ENCODE measurements around the gene ATG16L2.

ATG16L2 gene

DNA sequence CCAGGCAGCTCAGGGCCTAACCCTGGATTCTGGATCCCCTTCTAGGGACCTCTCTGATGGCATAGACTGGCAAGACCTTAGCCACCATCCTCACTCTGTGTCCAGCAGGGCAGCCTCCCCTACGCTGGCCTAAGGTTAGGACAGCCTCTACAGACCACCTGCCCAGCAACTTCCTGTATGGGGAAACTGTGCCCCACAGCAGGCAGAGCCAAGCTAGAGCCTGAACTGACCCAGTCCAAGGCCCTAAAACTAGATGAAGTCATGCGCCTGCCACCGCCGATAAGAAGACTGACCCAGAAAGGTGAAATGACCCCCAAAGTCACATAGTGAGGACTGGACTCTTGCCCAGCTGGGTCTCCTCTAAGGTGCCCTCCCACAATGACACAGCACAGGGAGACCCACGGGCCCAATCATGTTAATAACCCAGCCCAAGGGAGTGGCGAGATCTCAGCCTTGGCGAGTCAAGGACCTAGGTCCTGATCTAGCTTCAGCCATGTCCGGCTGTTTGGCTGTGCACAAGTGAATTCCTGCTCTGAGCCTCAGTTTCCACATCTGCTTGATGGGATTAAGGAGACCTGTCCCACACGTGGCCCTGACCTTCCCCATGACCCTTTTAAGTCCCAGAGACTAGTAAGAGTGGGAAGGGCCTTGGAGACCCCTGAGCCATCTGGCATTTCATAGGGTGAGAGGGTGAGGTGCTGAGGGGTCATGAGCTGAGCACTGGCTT lies 37.9 kb upstream of the ATG16L2 start:
- TF ChIP-seq ZFX (IDR thresholded peaks at IDR 0.05; ENCODE audit: borderline replicate concordance): no peak
- peak overlapping the region; percentile 98 for H3K27ac ChIP-seq

DNA sequence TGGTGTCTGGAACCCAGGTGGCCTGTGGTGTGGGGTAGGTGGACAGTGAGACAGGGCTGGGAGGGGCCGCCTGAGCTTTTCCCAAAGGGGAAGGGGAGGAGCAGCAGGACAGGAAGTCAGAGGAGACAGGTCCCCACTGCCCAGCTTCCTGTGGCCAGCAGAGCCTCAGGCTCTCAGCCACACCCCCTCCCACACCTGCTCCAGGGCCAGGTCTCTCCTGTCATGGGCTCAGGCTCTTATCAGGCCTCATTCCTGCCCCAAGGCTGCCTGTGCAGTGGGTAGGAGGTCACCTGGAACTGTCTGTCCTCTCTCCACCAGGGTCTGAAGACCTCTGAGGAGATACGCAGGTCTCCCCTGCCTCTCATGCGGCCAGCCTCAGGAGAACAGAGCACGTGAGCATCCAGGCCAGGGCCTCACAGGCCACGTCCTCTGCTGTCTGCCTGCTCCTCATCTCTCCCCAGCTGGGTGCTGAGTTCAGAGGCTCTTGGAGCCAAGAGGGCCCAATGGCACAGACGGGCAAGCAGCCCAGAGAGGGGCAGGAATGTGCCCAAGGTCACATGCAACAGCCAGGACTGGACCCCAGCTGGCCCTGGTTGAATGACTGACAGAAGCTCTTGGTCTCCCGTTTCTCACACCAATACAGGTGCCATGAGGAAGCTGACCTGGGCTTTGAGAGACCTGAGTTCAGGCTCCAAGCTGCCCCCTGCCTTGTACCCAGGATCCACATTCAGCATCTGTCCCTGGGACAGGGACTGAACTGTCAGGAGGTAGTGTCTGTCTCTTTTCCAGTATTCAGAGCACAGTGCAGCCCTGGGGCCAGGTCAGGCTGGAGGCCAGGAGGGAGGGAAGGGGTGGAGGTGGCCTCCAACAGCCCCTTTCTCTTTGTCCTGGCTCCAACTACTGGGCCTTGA lies 37.1 kb upstream of the ATG16L2 start:
- H3K27ac ChIP-seq: peak overlapping the region; percentile 98
- TF ChIP-seq, protein P1, sequence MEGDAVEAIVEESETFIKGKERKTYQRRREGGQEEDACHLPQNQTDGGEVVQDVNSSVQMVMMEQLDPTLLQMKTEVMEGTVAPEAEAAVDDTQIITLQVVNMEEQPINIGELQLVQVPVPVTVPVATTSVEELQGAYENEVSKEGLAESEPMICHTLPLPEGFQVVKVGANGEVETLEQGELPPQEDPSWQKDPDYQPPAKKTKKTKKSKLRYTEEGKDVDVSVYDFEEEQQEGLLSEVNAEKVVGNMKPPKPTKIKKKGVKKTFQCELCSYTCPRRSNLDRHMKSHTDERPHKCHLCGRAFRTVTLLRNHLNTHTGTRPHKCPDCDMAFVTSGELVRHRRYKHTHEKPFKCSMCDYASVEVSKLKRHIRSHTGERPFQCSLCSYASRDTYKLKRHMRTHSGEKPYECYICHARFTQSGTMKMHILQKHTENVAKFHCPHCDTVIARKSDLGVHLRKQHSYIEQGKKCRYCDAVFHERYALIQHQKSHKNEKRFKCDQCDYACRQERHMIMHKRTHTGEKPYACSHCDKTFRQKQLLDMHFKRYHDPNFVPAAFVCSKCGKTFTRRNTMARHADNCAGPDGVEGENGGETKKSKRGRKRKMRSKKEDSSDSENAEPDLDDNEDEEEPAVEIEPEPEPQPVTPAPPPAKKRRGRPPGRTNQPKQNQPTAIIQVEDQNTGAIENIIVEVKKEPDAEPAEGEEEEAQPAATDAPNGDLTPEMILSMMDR (IDR thresholded peaks at IDR 0.05): no peak
- TF ChIP-seq ZFX (IDR thresholded peaks at IDR 0.05; ENCODE audit: borderline replicate concordance): no peak

DNA sequence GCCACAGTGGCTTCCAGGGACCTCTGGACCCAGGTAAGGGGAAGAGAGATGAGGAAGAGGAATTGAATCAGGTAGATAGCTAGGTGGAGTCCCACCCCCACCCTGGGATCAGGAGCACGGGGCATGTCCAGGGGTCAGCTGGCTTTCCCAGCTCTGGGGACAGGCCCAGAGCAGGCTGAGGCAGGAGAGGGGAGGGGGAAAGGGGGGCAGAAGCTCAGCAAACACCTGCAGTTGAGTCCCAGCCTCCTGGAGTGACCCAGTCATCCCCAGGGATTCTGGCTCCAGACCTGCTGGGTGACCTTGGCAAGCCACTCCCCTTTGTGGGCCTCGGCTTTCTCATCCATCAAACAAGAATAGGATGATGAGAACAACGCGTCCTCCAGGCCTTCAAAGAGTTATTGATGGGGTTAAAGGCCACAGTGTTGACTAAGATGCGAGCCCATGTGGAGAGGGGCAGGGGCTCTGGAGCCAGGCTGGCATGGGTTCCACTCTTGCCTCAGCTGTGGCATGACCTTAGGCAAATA lies 36.4 kb upstream of the ATG16L2 start:
- TF ChIP-seq, protein P1 (IDR thresholded peaks at IDR 0.05): no peak
- TF ChIP-seq ZFX (IDR thresholded peaks at IDR 0.05; ENCODE audit: borderline replicate concordance): no peak
- peak overlapping the region; percentile 98 for H3K27ac ChIP-seq

DNA sequence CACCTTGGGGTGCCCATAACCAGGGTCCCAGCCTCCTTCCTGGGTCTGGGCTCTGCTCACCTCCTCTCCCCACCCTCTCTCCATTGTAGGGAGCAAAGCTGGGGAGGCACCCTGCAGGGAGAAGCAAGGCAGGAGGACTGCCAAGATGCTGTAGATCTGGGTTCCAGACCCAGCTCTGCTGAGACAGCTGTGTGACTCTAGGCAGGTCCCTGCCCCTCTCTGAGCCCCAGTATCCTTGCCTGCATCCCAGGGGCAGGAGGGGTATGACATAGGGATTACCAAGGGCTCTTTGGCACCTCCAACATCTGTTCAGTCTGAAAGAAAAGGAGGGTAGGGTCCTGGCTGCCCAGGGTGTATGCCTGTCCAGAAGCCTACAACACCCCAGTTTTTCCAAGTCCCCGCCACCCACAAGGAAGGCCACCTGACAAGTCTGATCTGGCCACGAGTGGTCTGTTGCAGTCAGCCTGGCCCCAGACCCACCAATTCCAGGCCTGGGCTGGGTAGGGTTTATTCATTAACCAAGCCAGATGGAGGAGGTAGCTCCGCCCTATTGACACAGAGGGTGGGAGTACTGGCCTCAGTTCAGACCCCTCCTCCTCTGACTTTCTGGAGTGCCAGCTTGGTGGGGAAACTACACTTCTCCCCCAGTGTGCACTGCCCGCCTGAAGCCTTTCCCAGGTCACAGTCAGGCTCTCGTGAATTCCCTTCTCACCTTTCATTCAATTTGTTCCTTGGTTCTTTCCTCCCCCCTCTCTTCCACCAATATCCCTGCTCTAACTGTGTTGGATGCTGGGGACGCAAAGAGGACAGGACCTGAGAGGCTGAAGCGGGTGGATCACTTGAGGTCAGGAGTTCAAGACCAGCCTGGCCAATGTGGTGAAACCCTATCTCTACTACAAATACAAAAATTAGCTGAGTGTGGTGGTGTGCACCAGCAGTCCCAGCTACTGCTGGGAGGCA lies 35.4 kb upstream of the ATG16L2 start:
- peak overlapping the region; percentile 98 for H3K27ac ChIP-seq
- TF ChIP-seq ZFX (IDR thresholded peaks at IDR 0.05; ENCODE audit: borderline replicate concordance): no peak
- TF ChIP-seq, protein P1 (IDR thresholded peaks at IDR 0.05): no peak

DNA sequence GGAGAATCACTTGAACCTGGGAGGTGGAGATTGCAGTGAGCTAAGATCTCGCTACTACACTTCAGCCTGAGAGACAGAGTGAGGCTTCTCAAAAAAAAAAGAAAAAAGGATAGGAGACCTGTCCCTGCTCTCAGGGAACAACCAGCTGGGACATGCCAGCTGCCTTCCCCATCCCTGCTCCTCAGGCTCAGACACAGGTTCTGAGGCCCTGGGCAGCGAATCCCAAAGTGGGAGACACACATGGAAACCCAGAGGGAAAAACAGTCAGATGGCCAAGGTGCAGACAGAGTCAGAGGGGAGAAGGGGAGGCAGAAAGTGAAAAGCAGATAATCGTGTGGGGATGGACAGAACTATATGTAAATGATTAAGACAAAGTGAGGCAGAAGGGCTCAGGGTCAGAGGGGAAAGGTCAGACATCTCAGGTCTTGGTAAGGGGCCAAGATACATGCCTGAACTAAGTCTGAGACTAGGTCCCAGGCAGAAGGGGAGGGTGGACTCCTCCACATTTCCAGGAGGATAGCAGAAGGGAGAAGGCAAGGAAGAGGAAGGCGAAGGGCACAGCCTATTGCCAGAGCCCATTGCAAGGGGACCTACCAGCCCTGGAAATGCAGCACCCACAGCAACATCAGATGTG lies 34.6 kb upstream of the ATG16L2 start:
- peak overlapping the region; percentile 98 for H3K27ac ChIP-seq
- TF ChIP-seq ZFX (IDR thresholded peaks at IDR 0.05; ENCODE audit: borderline replicate concordance): no peak
- TF ChIP-seq, protein P1 (IDR thresholded peaks at IDR 0.05): no peak

DNA sequence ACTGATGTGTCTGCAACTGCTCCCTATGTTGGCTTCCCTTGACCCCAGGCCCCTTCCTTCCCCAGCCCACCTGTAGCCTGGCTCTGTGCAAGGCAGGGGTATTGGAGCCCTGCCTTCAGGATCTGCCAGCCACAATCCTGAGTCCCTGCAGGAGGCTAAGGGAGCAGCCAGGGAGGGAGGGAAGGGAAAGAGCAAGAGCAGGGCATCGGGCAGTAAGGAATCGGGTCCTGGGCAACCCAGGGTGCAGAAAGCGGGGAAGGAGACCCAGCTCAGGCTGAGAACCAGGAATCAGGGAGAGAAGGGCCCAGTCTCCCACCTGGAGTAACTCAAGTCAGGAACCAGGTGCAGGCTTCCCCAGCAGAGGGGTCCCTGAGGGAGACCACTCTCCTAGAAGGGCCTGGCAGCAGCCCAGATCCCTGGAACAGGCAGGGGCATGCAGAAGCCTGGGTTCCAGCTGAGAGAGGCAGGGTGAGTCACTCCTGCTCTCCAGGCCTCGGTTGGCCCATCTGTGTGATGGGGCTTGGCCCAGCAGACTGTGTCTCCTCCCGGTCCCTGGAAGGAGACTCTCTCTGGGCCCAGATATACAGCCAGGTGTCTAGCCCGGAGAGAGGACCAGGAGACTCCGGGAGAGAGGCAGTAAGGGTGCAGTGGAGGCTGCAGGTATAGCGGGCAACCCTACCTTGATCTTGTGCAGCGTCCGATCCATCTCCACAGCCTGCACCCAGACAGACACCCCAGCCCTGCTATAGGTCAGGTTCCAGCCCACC lies 33.7 kb upstream of the ATG16L2 start:
- peak overlapping the region; percentile 98 for H3K27ac ChIP-seq
- no peak for TF ChIP-seq ZFX (IDR thresholded peaks at IDR 0.05; ENCODE audit: borderline replicate concordance)
- TF ChIP-seq, protein P1 (IDR thresholded peaks at IDR 0.05): no peak

Measured in 22Rv1 (cell line).